ENCODE results near the gene CHD2.

GRCh38 chr15:93057618-93058017, 157.5 kb downstream of the CHD2 start:
- no peak for TF ChIP-seq CTCF (IDR thresholded peaks at IDR 0.05; ENCODE audit: borderline replicate concordance, extremely low read depth, low read length, poor library complexity, severe bottlenecking)
- no peak for TF ChIP-seq EZH2 (IDR thresholded peaks at IDR 0.05; ENCODE audit: borderline replicate concordance, low read depth, low read length, severe bottlenecking)
